HepG2 (cell line): ENCODE results near the gene PREP. TPM values are rescaled to one million over a fixed set of nuclear protein-coding genes. Genes with fewer than 3 reads are reported as not detected.

Experiments
- ATAC-seq: fragments of 200-7000 bp; cut with Tn5 transposase; 3 replicates; pipeline ENCODE4 v1.9.1; 2020; ENCODE audit warnings: mild to moderate bottlenecking, moderate library complexity
- BruUV-seq: library from RNA; stranded (reverse); fragments of 400-500 nt; replicated peaks from 2 replicates; lab custom pipeline; 2021; lab: Mats Ljungman, UMichigan
- CTCF ChIA-PET: fragments of 300-600 bp; formaldehyde crosslinking; extraction: SDS; loops from one replicate; lab custom pipeline; 2021; ENCODE audit warnings: low total read pairs, inconsistent platforms, low intra/inter-chr PET ratio; lab: Yijun Ruan, JAX
- POLR2A ChIA-PET: fragments of 350-600 bp; sonication (Branson Sonifier 250); formaldehyde crosslinking; loops from one replicate; lab custom pipeline; 2020; ENCODE audit warnings: antibody characterized with exemption, inconsistent platforms; lab: Yijun Ruan, JAX
- DNase-seq: peaks from one replicate; pipeline ENCODE4 v3.0.0-alpha.2; 2015; ENCODE audit warnings: low spot score
- FAIRE-seq: peaks from 3 replicates; lab custom pipeline; 2011; peaks lifted over from hg19 to GRCh38; lab: Jason Lieb, UNC
- H2AFZ ChIP-seq: one replicate; pipeline ENCODE4 v1.6.1; 2011; ENCODE audit warnings: low read length, inconsistent platforms
- H3K27ac ChIP-seq: fragments of 300-600 bp; 3 replicates; pipeline ENCODE4 v1.8.0; 2011; ENCODE audit warnings: mixed run types, mild to moderate bottlenecking, mixed read lengths, low read length, inconsistent platforms; ENCODE audit not compliant: insufficient read depth; ENCODE audit errors: extremely low read length
- H3K27me3 ChIP-seq, 2 experiments: fragments of 200-600 bp in 1 of 2; 2 replicates in 1 of 2; 3 replicates in 1 of 2; pipeline versions ENCODE4 v1.6.0 to v1.8.0; 2011; ENCODE audit warnings: low read length in 2 of 2, mild to moderate bottlenecking in 2 of 2, moderate library complexity in 2 of 2, inconsistent platforms in 1 of 2; ENCODE audit not compliant: insufficient read depth in 2 of 2, control insufficient read depth in 1 of 2
- H3K36me3 ChIP-seq, 2 experiments: fragments of 200-600 bp in 1 of 2; replicated peaks in 1 of 2; 2 replicates in 1 of 2; 3 replicates in 1 of 2; pipeline versions ENCODE4 v1.5.1 to v1.8.0; 2011; ENCODE audit warnings: low read length in 2 of 2, inconsistent platforms in 1 of 2; ENCODE audit not compliant: insufficient read depth in 2 of 2, control insufficient read depth in 1 of 2
- H3K4me1 ChIP-seq: 2 replicates; pipeline ENCODE4 v1.5.1; 2012; ENCODE audit warnings: low read length, inconsistent platforms; ENCODE audit not compliant: insufficient read depth
- H3K4me2 ChIP-seq: 2 replicates; pipeline ENCODE4 v1.6.0; 2011; ENCODE audit warnings: low read depth, low read length, inconsistent platforms
- H3K4me3 ChIP-seq, 3 experiments: fragments of 200-600 bp in 1 of 3; sonication (generic), shearing (Covaris generic) in 1 of 3; replicated peaks in 1 of 3; 2 replicates each; pipeline ENCODE4 v1.5.1; 2011 to 2016; ENCODE audit warnings: low read length in 3 of 3, inconsistent platforms in 2 of 3, low read depth in 2 of 3, mild to moderate bottlenecking in 2 of 3, control low read depth in 1 of 3, mixed read lengths in 1 of 3; ENCODE audit not compliant: insufficient read depth in 1 of 3
- H3K79me2 ChIP-seq: one replicate; pipeline ENCODE4 v1.6.1; 2011; ENCODE audit warnings: low read length, inconsistent platforms; ENCODE audit not compliant: insufficient read depth
- H3K9ac ChIP-seq: 2 replicates; pipeline ENCODE4 v1.6.0; 2011; ENCODE audit warnings: mild to moderate bottlenecking, low read depth, low read length, inconsistent platforms; ENCODE audit not compliant: insufficient read depth
- H3K9me3 ChIP-seq: 2 replicates; pipeline ENCODE4 v1.5.1; 2012; ENCODE audit warnings: mild to moderate bottlenecking, low read length
- H4K20me1 ChIP-seq: 2 replicates; pipeline ENCODE4 v1.6.0; 2011; ENCODE audit warnings: inconsistent platforms, mild to moderate bottlenecking, low read length, moderate library complexity; ENCODE audit not compliant: insufficient read depth
- DBP ChIP-seq: sonication (generic); formaldehyde crosslinking; IDR thresholded peaks from 2 replicates; pipeline ENCODE4 v1.4.0; 2020; ENCODE audit warnings: missing genetic modification reagents; ENCODE audit errors: not compliant biosample characterization
- NFIC ChIP-seq: IDR thresholded peaks from 2 replicates; pipeline ENCODE4 v1.6.1; 2012; ENCODE audit warnings: mild to moderate bottlenecking, low read length, inconsistent platforms
- ONECUT2 ChIP-seq: sonication (generic); formaldehyde crosslinking; IDR thresholded peaks from 2 replicates; pipeline ENCODE4 v1.4.0; 2020; ENCODE audit warnings: missing genetic modification reagents
- PITX1 ChIP-seq: sonication (generic); formaldehyde crosslinking; IDR thresholded peaks from 2 replicates; pipeline ENCODE4 v1.5.1; 2020; ENCODE audit warnings: mild to moderate bottlenecking, missing genetic modification reagents
- SMYD3 ChIP-seq: sonication (generic); formaldehyde crosslinking; IDR thresholded peaks from 2 replicates; pipeline ENCODE4 v1.8.1; 2023; ENCODE audit warnings: mild to moderate bottlenecking, missing genetic modification reagents
- STAT6 ChIP-seq: sonication (generic); formaldehyde crosslinking; IDR thresholded peaks from 2 replicates; pipeline ENCODE4 v1.4.0; 2020; ENCODE audit warnings: missing genetic modification reagents, mild to moderate bottlenecking, borderline replicate concordance
- TCF7 ChIP-seq: sonication (generic); IDR thresholded peaks from 2 replicates; pipeline ENCODE4 v1.6.1; 2016; ENCODE audit warnings: antibody characterized with exemption, low read depth
- ZNF672 ChIP-seq: sonication (generic); formaldehyde crosslinking; IDR thresholded peaks from 2 replicates; pipeline ENCODE4 v1.8.1; 2022; ENCODE audit warnings: missing genetic modification reagents
- WGBS: methylation state at CpG from one replicate; pipeline ENCODE4 v1.1.6; 2017; ENCODE audit warnings: low lambda C conversion rate; 5-methylcytosine and 5-hydroxymethylcytosine counted together
- in situ Hi-C: cut with HindIII; loops from 2 replicates; pipeline ENCODE4 v1.10.0; 2017; ENCODE audit warnings: low pct_unique_long_range_greater_than_20kb; ENCODE audit not compliant: extremely low pct_ligation_motif_present
- intact Hi-C: fragments of 100-400 bp; cut with micrococcal nuclease; formaldehyde crosslinking; loops from one replicate; pipeline ENCODE4 v1.10.0; 2022; ENCODE audit not compliant: unreplicated experiment
- polyA plus RNA-seq, 8 experiments: library from polyadenylated mRNA; depleted of rRNA in 3 of 8; stranded (reverse) in 7 of 8; unstranded in 1 of 8; fragments of >200 nt; fragmentation: Illumina TruSeq in 4 of 8; extraction: Trizol in 4 of 8; gene quantifications; 2 replicates each; pipeline versions ENCODE4 v1.2.1 to v1.2.3, GENCODE V29; 2011 to 2016; ENCODE audit warnings: low read depth in 4 of 8, missing spikeins in 1 of 8, mixed read lengths in 1 of 8; ENCODE audit not compliant: insufficient read depth in 1 of 8
- total RNA-seq, 5 experiments: library from RNA; depleted of rRNA; stranded (reverse); fragments of >200 nt; fragmentation: Illumina TruSeq; extraction: Trizol; gene quantifications; 2 replicates each; pipeline ENCODE4 v1.2.3, GENCODE V29; 2016; ENCODE audit warnings: low read depth in 1 of 5

PREP gene
- total and polyA plus RNA-seq, 2 of the 13 experiments (the other 11 are each of a cell fraction or from before 2014, with no cell fraction given): 12.6 to 15.9 TPM

- H2AFZ ChIP-seq: no peak overlapping the region
- BruUV-seq: no TSS peak
- WGBS: 100% methylated on average over 2 of the region's 6 CpGs
- no peak for DNase-seq
- CTCF ChIA-PET: no interaction called here
- POLR2A ChIA-PET: no interaction called here
- in situ Hi-C loops: no loop called here
- TF ChIP-seq NFIC (no peak), STAT6 (CRISPR knock-in tag) (no peak), ZNF672 (CRISPR knock-in tag) (no peak), ONECUT2 (CRISPR knock-in tag) (no peak), PITX1 (CRISPR knock-in tag) (no peak), SMYD3 (no peak)
- TF ChIP-seq, all 625 proteins: peak for 0
- Histone ChIP-seq H3K4me2 (no peak overlapping the region), H3K9ac (no peak overlapping the region), H3K27me3 (no peaks in the 10 kb centered on the region), H3K27ac (no peak overlapping the region), H3K4me1 (peaks cover 47% of the 10 kb centered on the region), H3K36me3 (peaks cover 5 to 29% of the 10 kb centered on the region in 2 experiments; a peak in 4 of 5 replicates), H3K79me2 (no peaks in the 10 kb centered on the region), H3K4me3 (no peak overlapping the region), H4K20me1 (no peaks in the 10 kb centered on the region), H3K9me3 (no peaks in the 10 kb centered on the region)
- ATAC-seq (no peak), FAIRE-seq (no peak)
- intact Hi-C loops: no loop called here
These were observed 18.9 kb downstream of the PREP start for GRCh38 chr6:105384004-105384403.

- ChIA-PET POLR2A (no interaction called here), CTCF (no interaction called here)
- H2AFZ ChIP-seq: no peak overlapping the region
- no peak for DNase-seq
- no TSS peak for BruUV-seq
- FAIRE-seq: no peak
- 95% methylated on average over 4 of the region's 4 CpGs for WGBS
- in situ Hi-C loops: no loop called here
- no peak overlapping the region for H3K4me3 ChIP-seq
- H3K4me2 ChIP-seq: no peak overlapping the region
- intact Hi-C loops: loop anchor here (2.0 kb wide), 1 partner anchor 20 kb away; the partner anchor contains the start of gene PREP
- H3K9me3 ChIP-seq: no peaks in the 10 kb centered on the region
- H3K9ac ChIP-seq: no peak overlapping the region
- no peak for TF ChIP-seq TCF7
- no peak for TF ChIP-seq DBP (CRISPR knock-in tag)
- TF ChIP-seq, all 625 proteins: peak for 0
- ATAC-seq: no peak
- H3K27me3 ChIP-seq: no peaks in the 10 kb centered on the region
- no peaks in the 10 kb centered on the region for H4K20me1 ChIP-seq
- H3K36me3 ChIP-seq: peaks cover 5 to 24% of the 10 kb centered on the region in 2 experiments; a peak in 4 of 5 replicates
- peaks cover 51% of the 10 kb centered on the region for H3K4me1 ChIP-seq
- H3K27ac ChIP-seq: no peak overlapping the region
- H3K79me2 ChIP-seq: no peaks in the 10 kb centered on the region
These were observed 19.9 kb downstream of the PREP start for GRCh38 chr6:105382958-105383357.
